NCI-H446 (cell line): ENCODE data around the gene GPR148.

Experiments used
- DNase-seq, 2 experiments: peaks; one replicate each; lab custom pipeline; 2025; lab: John Stamatoyannopoulos, UW

GPR148 gene

GRCh38 chr2:130768191-130768855 lies 39.5 kb downstream of the GPR148 start:
- DNase-seq: no peak

- DNase-seq: no peak
These were observed 40.6 kb downstream of the GPR148 start for GRCh38 chr2:130769343-130769907.

GRCh38 chr2:130776550-130776949 lies 47.7 kb downstream of the GPR148 start:
- DNase-seq: peak in 1 of 2 experiments; percentile 16

DNA sequence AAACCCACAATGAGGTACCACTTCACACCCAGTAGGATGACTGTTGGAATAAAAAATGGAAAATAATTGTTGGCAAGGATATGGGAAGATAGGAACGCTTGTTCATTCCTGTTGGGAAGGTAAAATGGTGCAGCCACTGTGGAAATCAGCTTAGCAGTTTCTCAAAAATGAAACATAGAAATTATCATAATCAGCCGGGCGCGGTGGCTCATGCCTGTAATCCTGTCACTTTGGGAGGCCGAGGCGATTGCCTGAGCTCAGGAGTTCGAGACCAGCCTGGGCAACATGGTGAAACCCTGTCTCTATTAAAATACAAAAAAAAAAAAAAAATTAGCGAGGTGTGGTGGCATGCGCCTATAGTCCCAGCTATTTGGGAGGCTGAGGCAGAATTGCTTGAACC lies 49.9 kb downstream of the GPR148 start:
- DNase-seq: no peak
